Mucosa of stomach (tissue), 1 donor: ENCODE results near the gene CNTNAP2.

Source experiments
- H3K27me3 ChIP-seq: one replicate; pipeline ENCODE4 v1.7.0; 2013; ENCODE audit warnings: mild to moderate bottlenecking, low read length; ENCODE audit not compliant: control insufficient read depth, insufficient read depth
- H3K36me3 ChIP-seq: one replicate; pipeline ENCODE4 v1.7.0; 2013; ENCODE audit warnings: low read length; ENCODE audit not compliant: control insufficient read depth, insufficient read depth
- H3K4me1 ChIP-seq: one replicate; pipeline ENCODE4 v1.7.0; 2013; ENCODE audit warnings: mild to moderate bottlenecking, low read length; ENCODE audit not compliant: control insufficient read depth, insufficient read depth
- H3K4me3 ChIP-seq: one replicate; pipeline ENCODE4 v1.7.0; 2013; ENCODE audit warnings: low read length
- H3K9ac ChIP-seq: one replicate; pipeline ENCODE4 v1.7.0; 2013; ENCODE audit warnings: mild to moderate bottlenecking, low read length, moderate library complexity
- H3K9me3 ChIP-seq: one replicate; pipeline ENCODE4 v1.7.0; 2013; ENCODE audit warnings: mild to moderate bottlenecking, low read length, moderate library complexity; ENCODE audit not compliant: control insufficient read depth
- donor health status: Pancreatic carcinoma.

CNTNAP2 gene

DNA sequence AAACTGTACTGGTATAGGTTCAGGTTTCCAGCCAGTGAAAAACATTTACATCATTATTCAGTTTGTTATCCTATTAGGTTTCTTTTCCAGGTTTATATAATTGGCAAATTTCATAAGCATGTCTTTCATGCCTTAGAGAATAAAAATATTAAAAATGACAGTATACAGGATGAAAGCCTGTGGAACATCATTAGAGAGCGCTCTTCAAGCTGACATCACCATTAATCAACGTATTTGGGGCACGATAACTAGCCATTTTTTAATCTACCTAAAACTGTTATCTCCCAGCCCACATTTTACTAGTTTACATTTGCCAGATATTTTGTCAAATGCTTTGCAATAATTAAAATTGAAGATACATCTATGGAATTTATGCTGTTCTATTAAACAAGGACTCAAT, 714.1 kb downstream of the CNTNAP2 start:
- no peak overlapping the region for H3K4me3 ChIP-seq
- no peak overlapping the region for H3K9ac ChIP-seq
- H3K36me3 ChIP-seq, result no peaks in the 10 kb centered on the region
- H3K4me1 ChIP-seq, result no peaks in the 10 kb centered on the region
- H3K9me3 ChIP-seq, result no peaks in the 10 kb centered on the region
- H3K27me3 ChIP-seq, result no peaks in the 10 kb centered on the region

DNA sequence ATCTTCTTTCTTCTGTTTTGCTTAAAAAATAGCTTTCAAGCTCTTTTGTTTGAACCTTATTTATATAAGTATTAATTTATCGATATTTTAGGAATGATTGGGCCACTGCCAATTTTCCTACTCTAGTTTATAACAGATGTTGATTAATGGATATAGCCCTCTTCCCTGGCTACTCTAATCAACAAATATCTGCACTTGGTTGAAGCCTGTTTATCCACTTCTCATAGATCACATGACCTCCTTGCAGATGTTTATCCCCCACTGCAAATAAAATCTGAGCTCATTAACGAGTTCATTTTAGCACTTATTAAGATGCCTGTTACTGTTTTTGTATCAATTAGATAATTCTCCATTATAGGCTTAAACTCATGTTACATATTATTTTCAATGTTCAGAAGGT, 715.3 kb downstream of the CNTNAP2 start:
- no peaks in the 10 kb centered on the region for H3K9me3 ChIP-seq
- H3K4me1 ChIP-seq, result no peaks in the 10 kb centered on the region
- H3K36me3 ChIP-seq, result no peaks in the 10 kb centered on the region
- H3K4me3 ChIP-seq, result no peak overlapping the region
- no peak overlapping the region for H3K9ac ChIP-seq
- no peaks in the 10 kb centered on the region for H3K27me3 ChIP-seq

DNA sequence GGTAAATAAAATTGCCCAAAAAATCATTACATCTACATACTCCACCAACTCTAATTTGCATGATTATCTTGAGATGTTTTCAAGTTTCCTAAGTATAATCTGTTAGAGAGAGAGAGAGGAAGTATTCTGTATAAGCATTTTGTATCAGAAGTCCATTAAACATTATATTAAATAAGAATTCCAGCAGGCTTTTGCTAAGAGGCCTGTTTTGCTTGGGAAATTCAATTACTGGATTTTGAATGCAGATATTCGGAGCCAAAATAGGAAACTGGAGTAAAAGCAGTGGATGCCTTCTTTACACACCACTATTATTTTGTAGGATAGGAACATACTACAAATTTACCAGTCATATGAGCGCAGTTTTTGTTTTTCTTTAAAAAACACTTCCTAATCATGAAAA, 727.8 kb downstream of the CNTNAP2 start:
- H3K4me3 ChIP-seq, result no peak overlapping the region
- no peaks in the 10 kb centered on the region for H3K27me3 ChIP-seq
- H3K4me1 ChIP-seq, result no peaks in the 10 kb centered on the region
- no peaks in the 10 kb centered on the region for H3K9me3 ChIP-seq
- H3K36me3 ChIP-seq, result no peaks in the 10 kb centered on the region
- no peak overlapping the region for H3K9ac ChIP-seq

DNA sequence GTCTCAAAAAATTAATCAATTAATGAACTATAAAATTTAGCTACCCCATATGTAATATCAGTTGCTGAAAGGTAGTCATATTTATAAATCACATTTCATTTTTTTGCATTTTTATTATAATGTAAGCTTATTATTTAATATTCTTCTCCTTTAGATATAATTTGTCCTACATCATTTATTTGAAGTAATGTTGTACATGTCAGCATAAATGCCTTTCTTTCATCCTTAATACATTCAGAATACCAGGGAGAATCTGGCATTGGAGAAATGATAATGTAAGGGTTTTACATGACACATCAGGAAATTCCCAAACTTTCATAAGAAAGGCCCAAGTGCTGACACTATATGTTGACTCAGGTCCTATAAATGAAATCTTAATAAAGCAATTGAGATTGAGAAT, 742.1 kb downstream of the CNTNAP2 start:
- no peaks in the 10 kb centered on the region for H3K9me3 ChIP-seq
- H3K4me3 ChIP-seq, result no peak overlapping the region
- no peaks in the 10 kb centered on the region for H3K27me3 ChIP-seq
- no peaks in the 10 kb centered on the region for H3K4me1 ChIP-seq
- H3K36me3 ChIP-seq, result no peaks in the 10 kb centered on the region
- H3K9ac ChIP-seq, result no peak overlapping the region

DNA sequence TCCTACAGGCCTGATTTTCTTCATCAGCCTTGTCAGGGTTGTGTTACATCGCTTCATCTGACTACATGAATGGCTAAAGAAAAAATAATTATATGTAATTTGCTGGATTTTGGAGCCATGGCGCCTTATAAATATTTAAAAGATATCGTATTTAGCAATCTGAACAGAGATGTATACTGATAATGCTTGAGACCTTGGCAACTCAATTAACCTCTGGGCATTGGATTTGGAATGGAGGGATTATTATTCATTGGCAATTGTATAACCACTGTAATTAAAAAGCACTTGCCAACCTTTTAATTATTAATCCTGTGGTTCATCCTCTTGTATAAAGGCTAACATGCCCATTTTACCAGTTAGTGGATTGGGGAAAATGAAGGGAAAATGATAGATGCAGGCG, 745.1 kb downstream of the CNTNAP2 start:
- H3K4me3 ChIP-seq, result no peak overlapping the region
- no peaks in the 10 kb centered on the region for H3K36me3 ChIP-seq
- H3K9ac ChIP-seq, result no peak overlapping the region
- H3K9me3 ChIP-seq, result no peaks in the 10 kb centered on the region
- H3K4me1 ChIP-seq, result no peaks in the 10 kb centered on the region
- no peaks in the 10 kb centered on the region for H3K27me3 ChIP-seq

DNA sequence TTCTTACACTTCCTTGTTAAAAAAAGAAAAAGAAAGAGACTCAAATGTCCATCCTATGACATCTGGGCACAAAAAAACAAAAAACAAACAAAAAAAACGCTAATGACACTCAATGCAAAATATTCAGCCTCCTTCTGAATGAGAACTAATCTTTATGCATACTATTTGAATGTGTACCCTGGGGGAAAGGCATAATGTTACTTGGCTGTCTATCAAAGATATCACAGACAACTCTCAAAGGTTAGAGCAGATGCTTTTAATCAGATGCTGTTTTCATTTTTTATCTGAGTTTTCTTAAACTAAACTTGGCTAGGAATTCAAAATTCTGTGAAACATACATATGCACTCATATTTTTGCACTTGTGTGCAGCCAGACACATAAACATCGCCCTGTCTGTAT, 745.8 kb downstream of the CNTNAP2 start:
- no peaks in the 10 kb centered on the region for H3K4me1 ChIP-seq
- no peak overlapping the region for H3K4me3 ChIP-seq
- no peaks in the 10 kb centered on the region for H3K36me3 ChIP-seq
- no peak overlapping the region for H3K9ac ChIP-seq
- H3K27me3 ChIP-seq, result no peaks in the 10 kb centered on the region
- H3K9me3 ChIP-seq, result no peaks in the 10 kb centered on the region

DNA sequence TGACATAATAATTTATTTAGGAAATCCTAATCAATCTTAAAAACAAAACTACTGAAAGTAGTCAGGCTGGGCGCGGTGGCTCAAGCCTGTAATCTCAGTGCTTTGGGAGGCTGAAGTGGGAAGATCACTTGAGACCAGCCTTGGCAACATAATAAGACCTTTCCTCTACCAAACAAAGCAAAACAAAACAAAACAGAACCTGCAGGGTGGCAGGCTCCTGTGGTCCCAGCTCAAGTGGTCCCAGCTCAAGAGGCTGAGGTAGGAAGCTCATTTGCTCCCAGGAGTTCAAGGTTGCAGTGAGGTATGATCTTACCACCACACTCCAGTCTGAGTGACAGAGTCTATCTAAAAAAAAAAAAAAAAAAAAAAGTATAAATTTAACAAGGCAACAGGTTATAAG, 748.0 kb downstream of the CNTNAP2 start:
- H3K27me3 ChIP-seq, result no peaks in the 10 kb centered on the region
- H3K36me3 ChIP-seq, result no peaks in the 10 kb centered on the region
- no peaks in the 10 kb centered on the region for H3K9me3 ChIP-seq
- H3K4me1 ChIP-seq, result no peaks in the 10 kb centered on the region
- H3K4me3 ChIP-seq, result no peak overlapping the region
- H3K9ac ChIP-seq, result no peak overlapping the region

DNA sequence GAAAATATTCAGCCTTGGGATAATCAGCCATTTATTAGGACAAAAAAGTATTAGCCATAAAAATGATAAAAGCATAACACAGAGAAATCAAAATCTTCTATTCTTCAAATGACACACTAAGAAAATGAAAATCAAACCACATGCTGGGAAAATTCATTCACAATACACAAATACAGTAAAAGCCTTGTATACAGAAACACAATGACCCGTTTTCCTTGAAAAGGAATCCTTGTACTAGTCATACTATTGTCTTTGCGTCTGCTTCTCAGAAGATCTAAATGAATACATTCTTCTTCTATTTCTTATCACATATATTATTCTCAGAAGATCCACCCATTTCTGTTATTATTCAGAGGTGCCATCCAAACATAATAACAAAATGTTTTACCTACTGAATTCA, 749.1 kb downstream of the CNTNAP2 start:
- H3K9me3 ChIP-seq, result no peaks in the 10 kb centered on the region
- no peaks in the 10 kb centered on the region for H3K4me1 ChIP-seq
- H3K9ac ChIP-seq, result no peak overlapping the region
- H3K36me3 ChIP-seq, result no peaks in the 10 kb centered on the region
- no peak overlapping the region for H3K4me3 ChIP-seq
- H3K27me3 ChIP-seq, result no peaks in the 10 kb centered on the region

DNA sequence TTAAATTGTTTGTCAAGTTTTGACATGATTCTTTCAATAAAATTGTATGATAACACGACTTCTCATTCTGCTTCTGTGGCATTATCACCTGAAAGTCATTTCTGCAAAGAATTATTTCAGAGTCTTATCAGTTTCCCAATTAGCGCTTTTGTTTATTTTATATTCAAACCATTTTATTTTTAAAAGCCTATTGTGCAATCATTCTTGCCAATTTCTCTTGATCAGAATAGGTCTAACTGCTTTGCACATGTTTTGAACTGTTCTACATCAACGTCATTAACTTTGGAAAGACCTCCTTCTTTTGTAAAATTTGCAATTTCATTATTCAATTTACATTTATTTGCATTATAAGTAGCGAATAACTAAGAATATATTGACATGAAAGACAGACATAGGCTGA, 758.1 kb downstream of the CNTNAP2 start:
- Histone ChIP-seq H3K27me3 (no peaks in the 10 kb centered on the region), H3K4me1 (no peaks in the 10 kb centered on the region), H3K36me3 (no peaks in the 10 kb centered on the region), H3K9me3 (no peaks in the 10 kb centered on the region), H3K4me3 (no peak overlapping the region), H3K9ac (no peak overlapping the region)

DNA sequence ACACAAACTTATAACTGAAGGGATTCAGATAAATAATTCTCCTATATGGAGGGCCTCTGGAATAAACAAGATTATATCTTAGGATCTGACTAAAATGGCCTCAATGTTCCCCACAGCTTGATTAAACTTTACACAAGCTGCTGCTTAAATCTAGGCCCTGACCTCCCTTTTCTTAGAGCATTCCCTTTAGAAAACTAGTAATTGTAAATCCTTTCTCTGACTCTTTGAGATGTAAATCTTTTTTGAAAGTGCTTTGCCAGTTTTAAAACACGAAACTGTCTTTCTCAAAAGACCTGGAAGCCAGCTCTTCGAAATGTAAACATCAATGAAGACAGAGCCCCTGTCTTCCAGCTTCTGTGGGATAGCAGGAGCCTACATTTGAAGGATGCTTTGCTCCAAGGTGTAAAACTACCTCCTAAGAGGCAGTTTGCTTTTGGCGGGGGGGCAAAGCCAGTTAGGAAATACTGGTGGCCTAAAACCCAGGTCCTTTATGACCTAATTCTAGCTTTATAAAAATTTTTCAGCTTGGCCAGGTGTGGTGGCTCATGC, 758.7 kb downstream of the CNTNAP2 start:
- H3K4me3 ChIP-seq, result no peak overlapping the region
- no peaks in the 10 kb centered on the region for H3K36me3 ChIP-seq
- no peaks in the 10 kb centered on the region for H3K9me3 ChIP-seq
- no peak overlapping the region for H3K9ac ChIP-seq
- H3K27me3 ChIP-seq, result no peaks in the 10 kb centered on the region
- H3K4me1 ChIP-seq, result no peaks in the 10 kb centered on the region

DNA sequence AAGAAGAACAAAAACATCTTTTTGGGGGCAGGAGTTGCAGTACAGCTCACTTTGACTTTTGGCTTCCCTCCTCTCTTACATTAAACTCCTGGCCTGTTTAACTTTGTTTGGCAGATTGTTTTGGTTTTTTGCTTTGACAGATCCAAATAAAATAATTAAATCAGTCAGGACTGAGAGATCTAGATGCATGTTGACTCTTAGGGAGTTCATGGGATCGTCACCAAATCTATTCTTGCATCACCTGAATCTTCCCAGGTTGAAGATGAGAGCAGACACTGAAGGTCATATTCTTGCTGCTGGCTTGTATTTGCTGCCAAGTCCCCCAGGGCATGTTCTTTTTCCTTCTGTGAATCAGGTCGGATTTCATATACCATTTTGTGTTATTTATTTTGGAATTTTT, 759.4 kb downstream of the CNTNAP2 start:
- no peaks in the 10 kb centered on the region for H3K27me3 ChIP-seq
- no peaks in the 10 kb centered on the region for H3K4me1 ChIP-seq
- no peak overlapping the region for H3K9ac ChIP-seq
- no peak overlapping the region for H3K4me3 ChIP-seq
- H3K36me3 ChIP-seq, result no peaks in the 10 kb centered on the region
- no peaks in the 10 kb centered on the region for H3K9me3 ChIP-seq

DNA sequence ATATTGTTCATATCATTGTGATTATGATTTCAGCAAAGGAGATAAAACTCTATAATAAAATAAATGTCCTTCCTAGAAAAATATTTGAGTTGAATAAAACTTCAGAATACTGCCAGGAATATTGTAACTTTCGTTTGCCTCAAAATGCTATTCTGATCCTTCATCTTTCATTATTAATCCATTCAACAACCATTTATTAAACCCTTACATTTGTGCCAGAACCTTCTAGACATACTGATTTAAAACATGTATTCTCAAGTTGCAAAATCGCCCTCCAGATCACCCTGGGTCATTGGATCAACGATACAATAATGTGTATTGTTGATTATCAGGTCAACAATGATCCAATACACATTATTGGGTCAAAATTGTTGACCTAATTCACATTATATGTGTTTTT, 759.8 kb downstream of the CNTNAP2 start:
- Histone ChIP-seq H3K4me1 (no peaks in the 10 kb centered on the region), H3K36me3 (no peaks in the 10 kb centered on the region), H3K4me3 (no peak overlapping the region), H3K9ac (no peak overlapping the region), H3K27me3 (no peaks in the 10 kb centered on the region), H3K9me3 (no peaks in the 10 kb centered on the region)

DNA sequence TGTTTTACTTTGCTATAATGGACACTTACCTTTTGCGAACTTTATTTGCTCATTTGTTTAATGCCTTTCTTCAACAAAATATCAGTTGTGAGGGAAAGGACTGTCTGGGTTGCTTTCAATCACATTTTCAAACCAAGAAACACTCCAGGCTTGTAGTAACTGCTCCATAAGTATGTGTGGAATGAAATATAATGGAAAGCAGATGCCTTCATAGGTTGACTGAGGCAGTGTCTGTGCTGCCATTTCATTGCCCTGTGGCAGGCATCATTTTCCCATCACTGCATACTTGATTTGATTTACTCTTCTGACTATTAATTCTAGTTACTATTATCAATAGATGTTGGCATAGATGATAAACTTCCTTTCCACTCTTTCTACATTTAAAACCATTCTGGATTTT, 762.3 kb downstream of the CNTNAP2 start:
- no peaks in the 10 kb centered on the region for H3K27me3 ChIP-seq
- H3K9ac ChIP-seq, result no peak overlapping the region
- H3K4me1 ChIP-seq, result no peaks in the 10 kb centered on the region
- no peak overlapping the region for H3K4me3 ChIP-seq
- no peaks in the 10 kb centered on the region for H3K36me3 ChIP-seq
- H3K9me3 ChIP-seq, result no peaks in the 10 kb centered on the region
